GM12892 (cell line): ENCODE data around the gene HNF4A.
"Not testable (repeated sequence)": the region's sequence is repeated elsewhere in the genome, so short reads cannot be mapped to it uniquely, and the experiment has no call there.

Source experiments
- DNase-seq: peaks from one replicate; pipeline ENCODE4 v3.0.0; 2011; ENCODE audit not compliant: insufficient read length
- FAIRE-seq: peaks from 2 replicates; lab custom pipeline; 2011; peaks lifted over from hg19 to GRCh38; lab: Jason Lieb, UNC
- POLR2A ChIP-seq: IDR thresholded peaks from 2 replicates; pipeline ENCODE4 v1.6.1; 2011; ENCODE audit warnings: low read depth, low read length, control low read depth
- POLR2AphosphoS5 ChIP-seq: IDR thresholded peaks from 2 replicates; pipeline ENCODE4 v1.6.1; 2011; ENCODE audit warnings: low read depth, low read length, control low read depth
- TAF1 ChIP-seq: IDR thresholded peaks from 2 replicates; pipeline ENCODE4 v1.6.1; 2011; ENCODE audit warnings: low read depth, mild to moderate bottlenecking, control low read depth, low read length, borderline replicate concordance

HNF4A gene

DNA sequence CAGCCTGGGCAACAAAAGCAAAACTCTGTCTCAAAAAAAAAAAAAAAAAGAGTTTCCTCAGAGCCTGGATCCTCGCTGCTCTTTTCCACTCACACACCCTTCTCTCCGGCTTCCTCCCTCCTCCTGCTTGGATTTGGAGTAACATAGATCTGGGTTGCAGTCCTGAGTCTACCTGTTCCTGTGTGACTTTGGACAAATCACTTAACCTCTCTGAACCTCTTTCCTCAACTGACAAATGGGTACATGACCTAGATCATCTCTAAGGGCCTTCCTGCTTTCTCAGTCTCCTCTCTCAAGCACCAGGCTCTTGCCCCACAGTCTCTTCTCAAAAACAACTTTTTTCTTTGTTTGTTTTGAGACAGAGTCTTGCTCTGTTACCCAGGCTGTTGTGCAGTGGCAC lies 24.3 kb upstream of the HNF4A start:
- no peak for FAIRE-seq
- DNase-seq = no peak
- no peak for TF ChIP-seq POLR2AphosphoS5
- no peak for TF ChIP-seq POLR2A
- TF ChIP-seq TAF1 = no peak

GRCh38 chr20:44334306-44334705 lies 21.2 kb upstream of the HNF4A start:
- FAIRE-seq (no peak), DNase-seq (no peak)
- no peak for TF ChIP-seq POLR2A
- no peak for TF ChIP-seq POLR2AphosphoS5
- TF ChIP-seq TAF1 = no peak

DNA sequence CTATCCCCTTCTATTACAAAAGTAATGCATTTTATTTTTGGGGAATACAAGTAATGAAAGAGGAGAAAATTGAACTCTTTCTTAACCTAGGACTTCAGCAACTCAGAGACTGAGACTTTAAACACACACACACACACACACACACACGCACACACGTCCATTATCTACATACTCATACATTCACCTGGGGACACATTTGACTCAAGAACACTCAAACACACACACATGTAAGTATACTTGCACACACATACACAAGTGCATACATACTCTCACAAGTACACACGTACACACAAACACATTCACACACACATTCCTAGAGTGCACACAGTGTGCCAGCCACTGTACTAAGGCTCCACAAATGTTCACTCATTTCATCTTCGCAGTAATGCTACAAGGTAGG lies 20.8 kb upstream of the HNF4A start:
- DNase-seq (no peak), FAIRE-seq (no peak)
- TF ChIP-seq TAF1 (no peak), POLR2AphosphoS5 (no peak), POLR2A (no peak)

- no peak for FAIRE-seq
- TF ChIP-seq TAF1 (no peak), POLR2A (no peak), POLR2AphosphoS5 (no peak)
- no peak for DNase-seq
Measured at GRCh38 chr20:44335675-44336074, 19.8 kb upstream of the HNF4A start.

GRCh38 chr20:44336086-44336485 lies 19.4 kb upstream of the HNF4A start:
- FAIRE-seq = no peak
- no peak for DNase-seq
- TF ChIP-seq POLR2A = no peak
- TF ChIP-seq TAF1 = no peak
- TF ChIP-seq POLR2AphosphoS5 = no peak

- TF ChIP-seq POLR2AphosphoS5 = no peak
- TF ChIP-seq POLR2A = no peak
- TF ChIP-seq TAF1 = no peak
- DNase-seq (no peak), FAIRE-seq (no peak)
Measured at GRCh38 chr20:44336725-44337380, 18.6 kb upstream of the HNF4A start, which contains the start of gene R3HDML. R3HDML (plus strand) TSS chr20:44337043; CDS start chr20:44337158, 115 bp downstream.

GRCh38 chr20:44342248-44342647 lies 13.3 kb upstream of the HNF4A start:
- TF ChIP-seq POLR2AphosphoS5 (no peak), TAF1 (no peak), POLR2A (no peak)
- DNase-seq (no peak), FAIRE-seq (no peak)

- TF ChIP-seq TAF1 (no peak), POLR2AphosphoS5 (no peak), POLR2A (no peak)
- no peak for DNase-seq
- FAIRE-seq = no peak
Measured at GRCh38 chr20:44343162-44343675, 12.3 kb upstream of the HNF4A start.

- no peak for FAIRE-seq
Measured at GRCh38 chr20:44344723-44345122, 10.8 kb upstream of the HNF4A start.

GRCh38 chr20:44345147-44345546 lies 10.4 kb upstream of the HNF4A start:
- DNase-seq (no peak), FAIRE-seq (no peak)
- TF ChIP-seq POLR2AphosphoS5 (no peak), TAF1 (no peak)

More at GRCh38 chr20:44344723-44345122, 10.8 kb upstream of the HNF4A start:
- DNase-seq = no peak
- TF ChIP-seq TAF1 (no peak), POLR2AphosphoS5 (no peak)

- not testable (repeated sequence) for FAIRE-seq, DNase-seq
Measured at GRCh38 chr20:44345941-44346340, 9.6 kb upstream of the HNF4A start.

DNA sequence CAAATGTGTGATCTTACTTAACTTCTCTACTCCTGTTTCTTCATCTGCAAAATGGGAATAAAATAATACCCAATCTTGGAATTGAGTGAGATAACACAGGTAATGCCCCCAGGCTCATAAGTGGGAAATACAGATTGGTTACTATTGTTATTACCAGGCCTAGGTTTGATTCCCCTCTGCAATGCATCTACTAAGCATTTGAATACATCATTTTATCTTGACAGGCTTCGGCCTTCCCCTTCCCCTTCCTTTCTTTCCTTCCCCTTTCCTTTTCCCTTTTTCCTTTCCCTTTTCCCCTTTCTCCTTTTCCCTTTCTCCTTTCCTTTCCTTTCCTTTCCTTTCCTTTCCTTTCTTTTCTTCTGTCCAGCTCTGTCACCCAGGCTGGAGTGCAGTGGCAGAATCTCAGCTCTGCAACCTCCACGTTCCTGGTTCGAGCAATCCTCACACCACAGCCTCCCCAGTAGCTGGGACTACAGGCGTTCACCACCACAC lies 7.3 kb upstream of the HNF4A start:
- TF ChIP-seq POLR2A (no peak), POLR2AphosphoS5 (no peak), TAF1 (no peak)
- FAIRE-seq = no peak
- DNase-seq = no peak
